ENCODE measurements around the gene TMEM186.
A peak's percentile ranks its signal among the peaks of the same experiment; 100 is the strongest.
"Not testable (repeated sequence)": the region's sequence is repeated elsewhere in the genome, so short reads cannot be mapped to it uniquely, and the experiment has no call there.

The TMEM186 gene

GRCh38 chr16:8808009-8808408 is 10.6 kb upstream of the TMEM186 start:
- DNase-seq (ENCODE audit: low read depth), result no peak
- no peak overlapping the region for H3K9ac ChIP-seq (ENCODE audit: low read length)
- no peaks in the 10 kb centered on the region for H3K9me3 ChIP-seq (ENCODE audit: control insufficient read depth, low read length)
- H3K4me1 ChIP-seq (ENCODE audit: control insufficient read depth, insufficient read depth, low read length), result peaks cover 4% of the 10 kb centered on the region
- H3K36me3 ChIP-seq (ENCODE audit: control insufficient read depth, insufficient read depth, low read length, severe bottlenecking), result peaks cover 100% of the 10 kb centered on the region
- H3K27me3 ChIP-seq (replicated peaks; ENCODE audit: control insufficient read depth, insufficient read depth, low read length), result no peaks in the 10 kb centered on the region
- H3K4me3 ChIP-seq (ENCODE audit: low read length), result no peak overlapping the region

GRCh38 chr16:8807189-8807588 is 9.8 kb upstream of the TMEM186 start:
- Histone ChIP-seq H3K9me3 (ENCODE audit: control insufficient read depth, low read length) (no peaks in the 10 kb centered on the region), H3K9ac (ENCODE audit: low read length) (no peak overlapping the region), H3K27me3 (replicated peaks; ENCODE audit: control insufficient read depth, insufficient read depth, low read length) (no peaks in the 10 kb centered on the region), H3K4me1 (ENCODE audit: control insufficient read depth, insufficient read depth, low read length) (peaks cover 4% of the 10 kb centered on the region), H3K36me3 (ENCODE audit: control insufficient read depth, insufficient read depth, low read length, severe bottlenecking) (peaks cover 100% of the 10 kb centered on the region), H3K4me3 (ENCODE audit: low read length) (no peak overlapping the region)
- DNase-seq (ENCODE audit: low read depth), result no peak

GRCh38 chr16:8806272-8806983 is 9.0 kb upstream of the TMEM186 start:
- H3K27me3 ChIP-seq (replicated peaks; ENCODE audit: control insufficient read depth, insufficient read depth, low read length), result no peaks in the 10 kb centered on the region
- peak; percentile 10 for DNase-seq (ENCODE audit: low read depth)
- H3K9ac ChIP-seq (ENCODE audit: low read length), result no peak overlapping the region
- no peak overlapping the region for H3K4me3 ChIP-seq (ENCODE audit: low read length)
- H3K4me1 ChIP-seq (ENCODE audit: control insufficient read depth, insufficient read depth, low read length), result peaks cover 4% of the 10 kb centered on the region
- H3K9me3 ChIP-seq (ENCODE audit: control insufficient read depth, low read length), result no peaks in the 10 kb centered on the region
- peaks cover 100% of the 10 kb centered on the region for H3K36me3 ChIP-seq (ENCODE audit: control insufficient read depth, insufficient read depth, low read length, severe bottlenecking)

- Histone ChIP-seq H3K27me3 (replicated peaks; ENCODE audit: control insufficient read depth, insufficient read depth, low read length) (no peaks in the 10 kb centered on the region), H3K36me3 (ENCODE audit: control insufficient read depth, insufficient read depth, low read length, severe bottlenecking) (peaks cover 85% of the 10 kb centered on the region), H3K9ac (ENCODE audit: low read length) (no peak overlapping the region), H3K4me3 (ENCODE audit: low read length) (no peak overlapping the region), H3K9me3 (ENCODE audit: control insufficient read depth, low read length) (no peaks in the 10 kb centered on the region), H3K4me1 (ENCODE audit: control insufficient read depth, insufficient read depth, low read length) (peaks cover 13% of the 10 kb centered on the region)
- DNase-seq (ENCODE audit: low read depth), result no peak
Measured at GRCh38 chr16:8804313-8804712, 6.9 kb upstream of the TMEM186 start.

GRCh38 chr16:8803733-8804132 is 6.3 kb upstream of the TMEM186 start:
- DNase-seq (ENCODE audit: low read depth); H3K4me3 ChIP-seq (ENCODE audit: low read length); H3K9me3 ChIP-seq (ENCODE audit: control insufficient read depth, low read length); H3K9ac ChIP-seq (ENCODE audit: low read length); H3K27me3 ChIP-seq (replicated peaks; ENCODE audit: control insufficient read depth, insufficient read depth, low read length): not testable (repeated sequence)
- peaks cover 79% of the 10 kb centered on the region for H3K36me3 ChIP-seq (ENCODE audit: control insufficient read depth, insufficient read depth, low read length, severe bottlenecking)
- peaks cover 19% of the 10 kb centered on the region for H3K4me1 ChIP-seq (ENCODE audit: control insufficient read depth, insufficient read depth, low read length)

- DNase-seq (ENCODE audit: low read depth), result no peak
- peaks cover 22% of the 10 kb centered on the region for H3K4me1 ChIP-seq (ENCODE audit: control insufficient read depth, insufficient read depth, low read length)
- no peak overlapping the region for H3K4me3 ChIP-seq (ENCODE audit: low read length)
- H3K9ac ChIP-seq (ENCODE audit: low read length), result no peak overlapping the region
- no peaks in the 10 kb centered on the region for H3K27me3 ChIP-seq (replicated peaks; ENCODE audit: control insufficient read depth, insufficient read depth, low read length)
- H3K36me3 ChIP-seq (ENCODE audit: control insufficient read depth, insufficient read depth, low read length, severe bottlenecking), result peaks cover 59% of the 10 kb centered on the region
- no peaks in the 10 kb centered on the region for H3K9me3 ChIP-seq (ENCODE audit: control insufficient read depth, low read length)
Measured at GRCh38 chr16:8801701-8802100, 4.3 kb upstream of the TMEM186 start.

- peaks cover 28% of the 10 kb centered on the region for H3K4me1 ChIP-seq (ENCODE audit: control insufficient read depth, insufficient read depth, low read length)
- no peaks in the 10 kb centered on the region for H3K9me3 ChIP-seq (ENCODE audit: control insufficient read depth, low read length)
- DNase-seq (ENCODE audit: low read depth), result no peak
- peaks cover 28% of the 10 kb centered on the region for H3K36me3 ChIP-seq (ENCODE audit: control insufficient read depth, insufficient read depth, low read length, severe bottlenecking)
- H3K9ac ChIP-seq (ENCODE audit: low read length), result peak overlapping the region; percentile 100
- peak overlapping the region; percentile 99 for H3K4me3 ChIP-seq (ENCODE audit: low read length)
- H3K27me3 ChIP-seq (replicated peaks; ENCODE audit: control insufficient read depth, insufficient read depth, low read length), result no peaks in the 10 kb centered on the region
Measured at GRCh38 chr16:8798535-8799157, 1.2 kb upstream of the TMEM186 start.

GRCh38 chr16:8798174-8798527 is 712 bp upstream of the TMEM186 start:
- Histone ChIP-seq H3K27me3 (replicated peaks; ENCODE audit: control insufficient read depth, insufficient read depth, low read length) (no peaks in the 10 kb centered on the region), H3K4me3 (ENCODE audit: low read length) (peak overlapping the region; percentile 99), H3K36me3 (ENCODE audit: control insufficient read depth, insufficient read depth, low read length, severe bottlenecking) (peaks cover 23% of the 10 kb centered on the region), H3K9ac (ENCODE audit: low read length) (peak overlapping the region; percentile 100), H3K4me1 (ENCODE audit: control insufficient read depth, insufficient read depth, low read length) (peaks cover 28% of the 10 kb centered on the region), H3K9me3 (ENCODE audit: control insufficient read depth, low read length) (no peaks in the 10 kb centered on the region)
- DNase-seq (ENCODE audit: low read depth), result no peak

- Histone ChIP-seq H3K9ac (ENCODE audit: low read length) (peak overlapping the region; percentile 100), H3K9me3 (ENCODE audit: control insufficient read depth, low read length) (no peaks in the 10 kb centered on the region), H3K4me1 (ENCODE audit: control insufficient read depth, insufficient read depth, low read length) (peaks cover 28% of the 10 kb centered on the region), H3K36me3 (ENCODE audit: control insufficient read depth, insufficient read depth, low read length, severe bottlenecking) (peaks cover 9% of the 10 kb centered on the region), H3K4me3 (ENCODE audit: low read length) (peak overlapping the region; percentile 99), H3K27me3 (replicated peaks; ENCODE audit: control insufficient read depth, insufficient read depth, low read length) (no peaks in the 10 kb centered on the region)
- no peak for DNase-seq (ENCODE audit: low read depth)
Measured at GRCh38 chr16:8796469-8797363, 723 bp downstream of the TMEM186 start.

- H3K36me3 ChIP-seq (ENCODE audit: control insufficient read depth, insufficient read depth, low read length, severe bottlenecking), result peaks cover under 1% of the 10 kb centered on the region
- no peak for DNase-seq (ENCODE audit: low read depth)
- H3K9ac ChIP-seq (ENCODE audit: low read length), result no peak overlapping the region
- H3K9me3 ChIP-seq (ENCODE audit: control insufficient read depth, low read length), result no peaks in the 10 kb centered on the region
- H3K4me1 ChIP-seq (ENCODE audit: control insufficient read depth, insufficient read depth, low read length), result peaks cover 22% of the 10 kb centered on the region
- H3K4me3 ChIP-seq (ENCODE audit: low read length), result no peak overlapping the region
- no peaks in the 10 kb centered on the region for H3K27me3 ChIP-seq (replicated peaks; ENCODE audit: control insufficient read depth, insufficient read depth, low read length)
Measured at GRCh38 chr16:8795818-8796217, 1.6 kb downstream of the TMEM186 start.

- no peaks in the 10 kb centered on the region for H3K27me3 ChIP-seq (replicated peaks; ENCODE audit: control insufficient read depth, insufficient read depth, low read length)
- H3K9me3 ChIP-seq (ENCODE audit: control insufficient read depth, low read length), result no peaks in the 10 kb centered on the region
- H3K4me3 ChIP-seq (ENCODE audit: low read length), result no peak overlapping the region
- DNase-seq (ENCODE audit: low read depth), result no peak
- peaks cover 22% of the 10 kb centered on the region for H3K4me1 ChIP-seq (ENCODE audit: control insufficient read depth, insufficient read depth, low read length)
- no peaks in the 10 kb centered on the region for H3K36me3 ChIP-seq (ENCODE audit: control insufficient read depth, insufficient read depth, low read length, severe bottlenecking)
- H3K9ac ChIP-seq (ENCODE audit: low read length), result no peak overlapping the region
Measured at GRCh38 chr16:8795091-8795490, 2.3 kb downstream of the TMEM186 start.
